IPS-20b (cell line): ENCODE measurements around the gene HECTD4.
"Not testable (repeated sequence)": the region's sequence is repeated elsewhere in the genome, so short reads cannot be mapped to it uniquely, and the experiment has no call there.

ENCODE experiments used
- H3K27ac ChIP-seq: one replicate; pipeline ENCODE4 v1.5.1; 2013; ENCODE audit warnings: low read length
- H3K27me3 ChIP-seq: 2 replicates; pipeline ENCODE4 v1.6.1; 2013; ENCODE audit warnings: mild to moderate bottlenecking, low read length, inconsistent platforms; ENCODE audit not compliant: insufficient read depth
- H3K36me3 ChIP-seq: 2 replicates; pipeline ENCODE4 v1.6.1; 2013; ENCODE audit warnings: low read depth, mild to moderate bottlenecking, inconsistent platforms, low read length, moderate library complexity; ENCODE audit not compliant: insufficient read depth
- H3K4me1 ChIP-seq: 2 replicates; pipeline ENCODE4 v1.6.1; 2013; ENCODE audit warnings: mild to moderate bottlenecking, control low read depth, inconsistent platforms, low read length, moderate library complexity; ENCODE audit not compliant: insufficient read depth
- H3K4me3 ChIP-seq: 2 replicates; pipeline ENCODE4 v1.5.1; 2013; ENCODE audit warnings: mild to moderate bottlenecking, low read length, inconsistent platforms
- H3K9ac ChIP-seq: 2 replicates; pipeline ENCODE4 v1.6.1; 2013; ENCODE audit warnings: low read depth, mild to moderate bottlenecking, inconsistent platforms, low read length, moderate library complexity
- H3K9me3 ChIP-seq: 2 replicates; pipeline ENCODE4 v1.6.1; 2013; ENCODE audit warnings: mild to moderate bottlenecking, low read depth, low read length, inconsistent platforms; ENCODE audit not compliant: insufficient read depth

The HECTD4 gene

GRCh38 chr12:112283546-112283945, 98.7 kb downstream of the HECTD4 start:
- Histone ChIP-seq H3K27me3 (no peaks in the 10 kb centered on the region), H3K4me3 (no peak overlapping the region), H3K9ac (no peak overlapping the region), H3K9me3 (no peaks in the 10 kb centered on the region), H3K4me1 (no peaks in the 10 kb centered on the region), H3K27ac (no peak overlapping the region), H3K36me3 (0 out of 2 replicates have a peak, but pooled peaks cover 3% of the 10 kb centered on the region)

- H3K27ac ChIP-seq: no peak overlapping the region
Measured at GRCh38 chr12:112282920-112283319, 99.3 kb downstream of the HECTD4 start.

DNA sequence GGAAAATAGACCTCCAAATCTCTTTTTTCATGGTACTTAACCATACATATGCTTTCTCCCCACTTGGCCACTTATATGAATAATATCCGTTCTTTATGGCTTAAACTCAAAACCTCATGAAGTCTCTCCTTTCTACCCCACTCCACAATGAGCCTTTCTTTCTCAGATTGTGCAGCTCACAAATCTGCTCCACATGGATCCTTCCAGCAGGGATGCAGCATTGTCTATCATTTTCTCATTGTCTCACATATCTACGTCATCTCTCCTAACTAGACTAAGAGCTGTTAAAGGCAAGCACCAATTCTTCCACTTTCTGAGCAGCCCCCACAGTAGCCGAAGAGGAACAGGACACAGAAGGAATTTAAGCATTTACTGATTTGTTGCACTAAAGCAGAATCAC, 106.4 kb downstream of the HECTD4 start:
- Histone ChIP-seq H3K36me3 (peaks cover 11% of the 10 kb centered on the region; the same call in 1 of the 2 replicates), H3K27ac (no peak overlapping the region), H3K9me3 (no peaks in the 10 kb centered on the region)

More at GRCh38 chr12:112282920-112283319, 99.3 kb downstream of the HECTD4 start:
- Histone ChIP-seq H3K9me3 (no peaks in the 10 kb centered on the region), H3K9ac (no peak overlapping the region), H3K36me3 (0 out of 2 replicates have a peak, but pooled peaks cover 3% of the 10 kb centered on the region), H3K27me3 (no peaks in the 10 kb centered on the region), H3K4me3 (no peak overlapping the region), H3K4me1 (no peaks in the 10 kb centered on the region)

DNA sequence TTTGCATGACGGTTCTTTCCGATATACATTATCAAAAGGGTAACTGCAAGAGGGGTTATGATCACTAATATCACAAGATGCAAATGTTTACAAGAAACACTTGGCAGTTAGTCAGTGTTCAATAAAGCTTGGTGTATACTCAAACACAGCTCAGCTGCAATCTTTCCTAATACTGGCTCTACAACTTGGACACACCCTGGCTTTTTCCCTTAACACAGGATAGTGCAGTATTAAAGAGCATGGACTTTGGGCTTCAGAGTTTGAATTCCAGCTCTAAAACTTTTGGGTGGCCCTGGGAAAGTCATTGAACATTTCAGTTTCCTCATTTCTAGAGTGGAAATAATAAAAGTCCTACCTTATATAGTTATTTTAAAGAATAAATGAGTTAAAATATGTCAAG, 107.0 kb downstream of the HECTD4 start:
- no peaks in the 10 kb centered on the region for H3K9me3 ChIP-seq
- H3K4me1 ChIP-seq: no peaks in the 10 kb centered on the region
- H3K27ac ChIP-seq: no peak overlapping the region
- no peak overlapping the region for H3K9ac ChIP-seq
- H3K4me3 ChIP-seq: no peak overlapping the region
- peaks cover 14% of the 10 kb centered on the region; the same call in 1 of the 2 replicates for H3K36me3 ChIP-seq
- no peaks in the 10 kb centered on the region for H3K27me3 ChIP-seq

More for the DNA sequence above, 106.4 kb downstream of the HECTD4 start:
- Histone ChIP-seq H3K4me1 (no peaks in the 10 kb centered on the region), H3K4me3 (no peak overlapping the region), H3K27me3 (no peaks in the 10 kb centered on the region), H3K9ac (no peak overlapping the region)

- no peak overlapping the region for H3K9ac ChIP-seq
- no peaks in the 10 kb centered on the region for H3K9me3 ChIP-seq
- no peaks in the 10 kb centered on the region for H3K27me3 ChIP-seq
- H3K36me3 ChIP-seq: peaks cover 26% of the 10 kb centered on the region; the same call in 1 of the 2 replicates
- no peak overlapping the region for H3K4me3 ChIP-seq
- H3K27ac ChIP-seq: no peak overlapping the region
- no peaks in the 10 kb centered on the region for H3K4me1 ChIP-seq
Measured at GRCh38 chr12:112270673-112271072, 111.6 kb downstream of the HECTD4 start.

- Histone ChIP-seq H3K36me3 (peaks cover 33% of the 10 kb centered on the region), H3K27ac (no peak overlapping the region), H3K9me3 (no peaks in the 10 kb centered on the region), H3K4me3 (no peak overlapping the region), H3K27me3 (no peaks in the 10 kb centered on the region), H3K9ac (no peak overlapping the region), H3K4me1 (no peaks in the 10 kb centered on the region)
Measured at GRCh38 chr12:112266473-112266872, 115.8 kb downstream of the HECTD4 start.

- Histone ChIP-seq H3K36me3 (peaks cover 32% of the 10 kb centered on the region), H3K27me3 (no peaks in the 10 kb centered on the region), H3K4me1 (peaks cover 7% of the 10 kb centered on the region; the same call in 1 of the 2 replicates), H3K9me3 (no peaks in the 10 kb centered on the region), H3K9ac (no peak overlapping the region), H3K4me3 (no peak overlapping the region), H3K27ac (no peak overlapping the region)
Measured at GRCh38 chr12:112261559-112261958, 120.7 kb downstream of the HECTD4 start.

GRCh38 chr12:112258926-112259325, 123.3 kb downstream of the HECTD4 start:
- Histone ChIP-seq H3K27ac (no peak overlapping the region), H3K36me3 (peaks cover 32% of the 10 kb centered on the region), H3K9me3 (no peaks in the 10 kb centered on the region), H3K9ac (no peak overlapping the region), H3K4me1 (peaks cover 16% of the 10 kb centered on the region; the same call in 1 of the 2 replicates), H3K27me3 (no peaks in the 10 kb centered on the region), H3K4me3 (no peak overlapping the region)

DNA sequence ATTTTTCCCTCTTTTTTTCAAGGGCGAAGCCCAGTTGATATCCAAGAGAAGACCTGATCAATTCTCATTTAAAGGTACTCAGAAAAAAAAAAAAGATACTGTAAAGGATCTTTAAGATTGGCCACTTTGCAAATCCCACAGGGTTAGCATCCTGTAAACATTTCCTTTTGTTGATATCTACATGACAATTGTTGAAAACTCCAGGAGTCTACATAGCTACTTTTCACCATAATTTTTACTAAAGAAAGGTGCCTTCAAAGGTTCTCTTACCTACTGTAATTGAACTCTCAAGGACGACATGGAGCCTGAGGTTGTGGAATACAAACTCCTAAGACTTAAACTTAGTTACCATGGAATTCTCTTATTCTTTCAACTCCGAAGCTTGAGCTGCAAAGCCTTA, 125.5 kb downstream of the HECTD4 start:
- Histone ChIP-seq H3K4me3 (no peak overlapping the region), H3K36me3 (peaks cover 36% of the 10 kb centered on the region), H3K4me1 (peaks cover 16% of the 10 kb centered on the region; the same call in 1 of the 2 replicates), H3K9ac (0 out of 2 replicates have a peak overlapping the region, but pooled peaks have one; percentile 17), H3K27me3 (no peaks in the 10 kb centered on the region), H3K27ac (no peak overlapping the region), H3K9me3 (no peaks in the 10 kb centered on the region)

DNA sequence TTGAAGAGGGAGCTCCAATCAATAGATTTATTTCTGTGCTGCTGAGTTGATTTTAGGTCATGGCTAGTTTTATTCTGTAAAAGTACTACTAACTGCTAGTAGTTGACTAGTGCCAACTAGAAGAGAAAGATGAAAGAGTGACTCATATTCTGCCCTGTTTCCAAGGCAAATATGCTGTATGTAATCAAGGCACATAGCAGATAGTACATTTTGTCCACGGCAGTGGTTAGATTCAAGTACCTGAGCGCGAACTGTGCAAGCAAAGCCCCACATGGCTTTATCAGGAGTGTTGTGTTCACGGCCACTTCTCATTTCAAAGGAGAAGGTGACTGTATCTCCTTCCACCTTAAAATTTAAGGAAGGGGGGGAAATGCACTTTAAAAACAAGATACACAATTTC, 130.0 kb downstream of the HECTD4 start:
- Histone ChIP-seq H3K9me3 (no peaks in the 10 kb centered on the region), H3K27me3 (no peaks in the 10 kb centered on the region), H3K27ac (no peak overlapping the region), H3K4me3 (no peak overlapping the region), H3K4me1 (peaks cover 12% of the 10 kb centered on the region; the same call in 1 of the 2 replicates), H3K36me3 (peaks cover 50% of the 10 kb centered on the region), H3K9ac (no peak overlapping the region)

DNA sequence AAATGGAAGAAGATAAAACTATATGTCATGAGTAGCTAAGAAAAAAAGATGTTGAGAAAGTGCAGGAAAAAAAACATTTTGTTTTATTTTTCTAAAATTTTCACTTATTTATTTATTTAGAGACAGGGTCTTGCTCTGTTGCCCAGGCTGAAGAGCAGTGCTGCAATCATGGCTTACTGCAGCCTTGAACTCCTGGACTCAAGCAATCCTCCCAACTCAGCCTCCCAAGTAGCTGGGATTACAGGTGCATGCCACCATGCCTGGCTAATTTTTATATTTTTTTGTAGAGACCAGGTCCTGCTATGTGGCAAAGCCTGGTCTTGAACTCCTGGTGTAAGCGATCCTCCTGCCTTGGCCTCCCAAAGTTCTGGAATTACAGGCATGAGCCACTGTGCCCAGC, 137.3 kb downstream of the HECTD4 start:
- H3K9me3 ChIP-seq, H3K4me1 ChIP-seq, H3K27me3 ChIP-seq, H3K4me3 ChIP-seq, H3K27ac ChIP-seq, H3K9ac ChIP-seq: not testable (repeated sequence)
- H3K36me3 ChIP-seq: peaks cover 54% of the 10 kb centered on the region

GRCh38 chr12:112243255-112244110, 138.7 kb downstream of the HECTD4 start:
- Histone ChIP-seq H3K4me1 (no peaks in the 10 kb centered on the region), H3K9ac (no peak overlapping the region), H3K27ac (no peak overlapping the region), H3K4me3 (no peak overlapping the region), H3K36me3 (peaks cover 61% of the 10 kb centered on the region), H3K9me3 (no peaks in the 10 kb centered on the region), H3K27me3 (no peaks in the 10 kb centered on the region)
